Smooth muscle cell (in vitro differentiated cells): Measurements from ENCODE around the gene SNTG2. TPM values are rescaled to one million over a fixed set of nuclear protein-coding genes. Genes with fewer than 3 reads are reported as not detected.

Source experiments
- DNase-seq: peaks from one replicate; lab custom pipeline; 2025; ENCODE audit not compliant: unreplicated experiment; lab: John Stamatoyannopoulos, UW
- H2AFZ ChIP-seq: fragments of 200-600 bp; sonication (generic); 2 replicates; pipeline ENCODE4 v1.6.0; 2016; ENCODE audit warnings: antibody characterized with exemption, low read depth, mild to moderate bottlenecking
- H3F3A ChIP-seq: fragments of 200-600 bp; sonication (generic); 2 replicates; pipeline ENCODE4 v1.6.0; 2017; ENCODE audit warnings: antibody characterized with exemption, low read depth
- H3K27ac ChIP-seq: fragments of 200-600 bp; sonication (generic); 2 replicates; pipeline ENCODE4 v1.5.1; 2016; ENCODE audit warnings: low read depth, mild to moderate bottlenecking
- H3K27me3 ChIP-seq: fragments of 200-600 bp; sonication (generic); 2 replicates; pipeline ENCODE4 v1.6.1; 2016; ENCODE audit warnings: low read depth, mild to moderate bottlenecking
- H3K36me3 ChIP-seq: fragments of 200-600 bp; sonication (generic); 2 replicates; pipeline ENCODE4 v1.5.1; 2016; ENCODE audit warnings: low read depth
- H3K4me1 ChIP-seq: fragments of 200-600 bp; sonication (generic); 2 replicates; pipeline ENCODE4 v1.5.1; 2016; ENCODE audit warnings: low read depth
- H3K4me2 ChIP-seq: fragments of 200-600 bp; sonication (generic); 2 replicates; pipeline ENCODE4 v1.6.0; 2016; ENCODE audit warnings: mild to moderate bottlenecking
- H3K4me3 ChIP-seq: fragments of 200-600 bp; sonication (generic); 2 replicates; pipeline ENCODE4 v1.5.1; 2016; ENCODE audit warnings: mild to moderate bottlenecking
- H3K79me2 ChIP-seq: fragments of 200-600 bp; sonication (generic); 2 replicates; pipeline ENCODE4 v1.6.0; 2016; ENCODE audit warnings: low read depth, mild to moderate bottlenecking
- H3K9ac ChIP-seq: fragments of 200-600 bp; sonication (generic); 2 replicates; pipeline ENCODE4 v1.6.0; 2016; ENCODE audit warnings: low read depth
- H3K9me3 ChIP-seq: fragments of 200-600 bp; sonication (generic); replicated peaks from 2 replicates; pipeline ENCODE4 v1.5.1; 2016; ENCODE audit warnings: low read depth
- H4K20me1 ChIP-seq: fragments of 200-600 bp; sonication (generic); 2 replicates; pipeline ENCODE4 v1.6.0; 2016; ENCODE audit warnings: low read depth
- CTCF ChIP-seq: fragments of 200-600 bp; sonication (generic); IDR thresholded peaks from 2 replicates; pipeline ENCODE4 v1.5.1; 2017; ENCODE audit warnings: borderline replicate concordance, mild to moderate bottlenecking, antibody characterized with exemption; ENCODE audit not compliant: insufficient read depth, poor library complexity, severe bottlenecking
- WGBS: methylation state at CpG from one replicate; pipeline ENCODE4 v1.1.7; 2016; ENCODE audit warnings: low lambda C conversion rate; 5-methylcytosine and 5-hydroxymethylcytosine counted together
- polyA plus RNA-seq: library from polyadenylated mRNA; unstranded; fragments of >200 nt; fragmentation: Nextera tagmentation; extraction: Ambion mirVana; gene quantifications from 2 replicates; pipeline ENCODE4 v1.2.1, GENCODE V29; 2016
- total RNA-seq: library from RNA; depleted of rRNA; stranded (reverse); fragments of >200 nt; gene quantifications from 2 replicates; pipeline ENCODE4 v1.2.3, GENCODE V29; 2014

SNTG2 gene
- total and polyA plus RNA-seq, 2 experiments from 2014 or later = 0.56 TPM; not detected in 1

GRCh38 chr2:1186421-1186820 lies 235.8 kb downstream of the SNTG2 start:
- no peak overlapping the region for H2AFZ ChIP-seq
- no peak overlapping the region for H3K27ac ChIP-seq
- DNase-seq = no peak
- H3K79me2 ChIP-seq = no peaks in the 10 kb centered on the region
- H3K4me2 ChIP-seq = no peak overlapping the region
- H3K27me3 ChIP-seq = no peaks in the 10 kb centered on the region
- H3K4me1 ChIP-seq = no peaks in the 10 kb centered on the region
- no peaks in the 10 kb centered on the region for H3K9me3 ChIP-seq
- no peaks in the 10 kb centered on the region for H3F3A ChIP-seq
- H3K4me3 ChIP-seq = no peak overlapping the region
- TF ChIP-seq CTCF = no peak
- H4K20me1 ChIP-seq = no peaks in the 10 kb centered on the region
- 94% methylated on average over 2 of the region's 2 CpGs for WGBS
- no peaks in the 10 kb centered on the region for H3K36me3 ChIP-seq
- no peak overlapping the region for H3K9ac ChIP-seq

- no peak for DNase-seq
- Histone ChIP-seq H3K79me2 (no peaks in the 10 kb centered on the region), H3K27me3 (no peaks in the 10 kb centered on the region), H3K4me2 (no peak overlapping the region), H3K36me3 (no peaks in the 10 kb centered on the region), H3F3A (no peaks in the 10 kb centered on the region), H3K27ac (no peak overlapping the region), H2AFZ (no peak overlapping the region), H3K9ac (no peak overlapping the region), H3K4me3 (no peak overlapping the region), H3K9me3 (no peaks in the 10 kb centered on the region), H3K4me1 (no peaks in the 10 kb centered on the region), H4K20me1 (no peaks in the 10 kb centered on the region)
- WGBS = 79% methylated on average over 3 of the region's 3 CpGs
- TF ChIP-seq CTCF = no peak
These were observed 236.5 kb downstream of the SNTG2 start for GRCh38 chr2:1187189-1187588.

GRCh38 chr2:1192121-1192520 lies 241.5 kb downstream of the SNTG2 start:
- no peak overlapping the region for H3K4me3 ChIP-seq
- no peaks in the 10 kb centered on the region for H3K36me3 ChIP-seq
- no peak overlapping the region for H2AFZ ChIP-seq
- TF ChIP-seq CTCF = no peak
- H4K20me1 ChIP-seq = no peaks in the 10 kb centered on the region
- H3K27ac ChIP-seq = no peak overlapping the region
- H3K4me1 ChIP-seq = no peaks in the 10 kb centered on the region
- H3K4me2 ChIP-seq = no peak overlapping the region
- no peak for DNase-seq
- no peak overlapping the region for H3K9ac ChIP-seq
- H3K9me3 ChIP-seq = no peaks in the 10 kb centered on the region
- no peaks in the 10 kb centered on the region for H3F3A ChIP-seq
- H3K27me3 ChIP-seq = no peaks in the 10 kb centered on the region
- no peaks in the 10 kb centered on the region for H3K79me2 ChIP-seq
- WGBS = 90% methylated on average over 5 of the region's 5 CpGs

GRCh38 chr2:1193801-1194200 lies 243.2 kb downstream of the SNTG2 start:
- Histone ChIP-seq H3K4me2 (no peak overlapping the region), H3F3A (no peaks in the 10 kb centered on the region), H3K9ac (no peak overlapping the region), H3K27me3 (no peaks in the 10 kb centered on the region), H3K9me3 (no peaks in the 10 kb centered on the region), H3K27ac (no peak overlapping the region), H4K20me1 (no peaks in the 10 kb centered on the region), H3K36me3 (no peaks in the 10 kb centered on the region), H3K79me2 (no peaks in the 10 kb centered on the region), H2AFZ (no peak overlapping the region), H3K4me1 (no peaks in the 10 kb centered on the region), H3K4me3 (no peak overlapping the region)
- WGBS = 95% methylated on average over 2 of the region's 2 CpGs
- TF ChIP-seq CTCF = no peak
- no peak for DNase-seq
